ENCODE data around the gene EEPD1. TPM values are rescaled to one million over a fixed set of nuclear protein-coding genes. Genes with fewer than 3 reads are reported as not detected.

EEPD1 gene
- total and polyA plus RNA-seq, 2 donors (not counting 3 experiments of a cell fraction or from before 2014, with no cell fraction given): 0.40 to 0.42 TPM

- H4K20me1 ChIP-seq (replicated peaks; ENCODE audit: control insufficient read depth, extremely low read depth, insufficient read depth, low read length): no peaks in the 10 kb centered on the region
- intact Hi-C loops (cut with micrococcal nuclease): no loop called here
- H3K4me3 ChIP-seq (replicated peaks in 1 of 3; ENCODE audit: insufficient read depth in 1 of 3, low read depth in 1 of 3, low read length in 3 of 3): no peak overlapping the region
- no peaks in the 10 kb centered on the region for H3K36me3 ChIP-seq (ENCODE audit: control insufficient read depth in 2 of 2, extremely low read depth in 1 of 2, insufficient read depth in 2 of 2, low read length in 2 of 2)
- no peak overlapping the region for H3K9ac ChIP-seq (replicated peaks; ENCODE audit: extremely low read depth, insufficient read depth, low read length)
- FAIRE-seq: no peak
- H3K4me2 ChIP-seq (ENCODE audit: insufficient read depth, low read length): no peak overlapping the region
- H3K27ac ChIP-seq (ENCODE audit: insufficient read depth, low read depth, low read length): no peak overlapping the region
- TF ChIP-seq MYC (IDR thresholded peaks at IDR 0.05; ENCODE audit: low read depth, low read length) (no peak), POLR2AphosphoS5 (IDR thresholded peaks at IDR 0.05; ENCODE audit: insufficient read depth, low read depth, low read length) (no peak), MAX (IDR thresholded peaks at IDR 0.05; ENCODE audit: insufficient read depth, insufficient read length) (no peak), CTCF (IDR thresholded peaks at IDR 0.05; ENCODE audit: extremely low read depth in 1 of 2, insufficient read depth in 1 of 2, low read depth in 1 of 2, low read length in 2 of 2) (no peak)
- ChIA-PET CTCF (interaction anchor here (1.2 kb wide), 1 partner anchor 13 kb away, joined by 9 read pairs; no protein-coding TSS in a partner anchor), POLR2A (no interaction called here)
- no peak overlapping the region for H2AFZ ChIP-seq (ENCODE audit: low read depth, low read length)
- no peaks in the 10 kb centered on the region for H3K79me2 ChIP-seq (ENCODE audit: control insufficient read depth, insufficient read depth, low read length)
- dilution Hi-C loops (cut with MboI; ENCODE audit: extremely low pct_ligation_motif_present, low sequenced_read_pairs): no loop called here
- H3K27me3 ChIP-seq (ENCODE audit: control insufficient read depth in 2 of 2, insufficient read depth in 2 of 2, low read length in 2 of 2): peaks cover 17 to 29% of the 10 kb centered on the region in 2 experiments
- no TSS peak for BruUV-seq (replicated peaks)
- H3K9me1 ChIP-seq (replicated peaks; ENCODE audit: control insufficient read depth, extremely low read depth, insufficient read depth, low read length): no peaks in the 10 kb centered on the region
- no peaks in the 10 kb centered on the region for H3K9me3 ChIP-seq (replicated peaks; ENCODE audit: control insufficient read depth, insufficient read depth, low read length)
- no peaks in the 10 kb centered on the region for H3K4me1 ChIP-seq (ENCODE audit: control insufficient read depth, extremely low read depth, insufficient read depth, low read length)
- DNase-seq (ENCODE audit: low read depth, low spot score): no peak
These were observed 11.2 kb upstream of the EEPD1 start for GRCh38 chr7:36141850-36142249.

- Histone ChIP-seq H2AFZ (ENCODE audit: low read depth, low read length) (no peak overlapping the region), H3K36me3 (ENCODE audit: control insufficient read depth in 2 of 2, extremely low read depth in 1 of 2, insufficient read depth in 2 of 2, low read length in 2 of 2) (no peaks in the 10 kb centered on the region), H3K4me3 (replicated peaks in 1 of 3; ENCODE audit: insufficient read depth in 1 of 3, low read depth in 1 of 3, low read length in 3 of 3) (no peak overlapping the region), H3K4me1 (ENCODE audit: control insufficient read depth, extremely low read depth, insufficient read depth, low read length) (no peaks in the 10 kb centered on the region), H3K9ac (replicated peaks; ENCODE audit: extremely low read depth, insufficient read depth, low read length) (no peak overlapping the region), H3K79me2 (ENCODE audit: control insufficient read depth, insufficient read depth, low read length) (no peaks in the 10 kb centered on the region), H3K9me3 (replicated peaks; ENCODE audit: control insufficient read depth, insufficient read depth, low read length) (no peaks in the 10 kb centered on the region), H3K4me2 (ENCODE audit: insufficient read depth, low read length) (no peak overlapping the region), H3K27ac (ENCODE audit: insufficient read depth, low read depth, low read length) (no peak overlapping the region), H3K27me3 (ENCODE audit: control insufficient read depth in 2 of 2, insufficient read depth in 2 of 2, low read length in 2 of 2) (peaks cover 12 to 29% of the 10 kb centered on the region in 2 experiments), H3K9me1 (replicated peaks; ENCODE audit: control insufficient read depth, extremely low read depth, insufficient read depth, low read length) (no peaks in the 10 kb centered on the region), H4K20me1 (replicated peaks; ENCODE audit: control insufficient read depth, extremely low read depth, insufficient read depth, low read length) (no peaks in the 10 kb centered on the region)
- ChIA-PET POLR2A (no interaction called here), CTCF (interaction anchor here (1.0 kb wide), 1 partner anchor 168 kb away, joined by 5 read pairs; no protein-coding TSS in a partner anchor)
- FAIRE-seq: no peak
- TF ChIP-seq FOS (IDR thresholded peaks at IDR 0.05; ENCODE audit: borderline replicate concordance, insufficient read depth, low read length): no peak
- TF ChIP-seq EZH2 (IDR thresholded peaks at IDR 0.05; ENCODE audit: borderline replicate concordance, low read depth, low read length, severe bottlenecking): no peak
- no peak for TF ChIP-seq POLR2A (IDR thresholded peaks at IDR 0.05; ENCODE audit: low read depth, low read length)
- TF ChIP-seq GATA2 (IDR thresholded peaks at IDR 0.05; ENCODE audit: insufficient read depth, insufficient read length, low read depth, low read length): no peak
- no peak for TF ChIP-seq CTCF (IDR thresholded peaks at IDR 0.05; ENCODE audit: extremely low read depth in 1 of 2, insufficient read depth in 1 of 2, low read depth in 1 of 2, low read length in 2 of 2)
- no peak for TF ChIP-seq MYC (IDR thresholded peaks at IDR 0.05; ENCODE audit: low read depth, low read length)
- no peak for TF ChIP-seq JUN (IDR thresholded peaks at IDR 0.05; ENCODE audit: borderline replicate concordance, insufficient read depth, insufficient read length, low read depth)
- no peak for TF ChIP-seq POLR2AphosphoS5 (IDR thresholded peaks at IDR 0.05; ENCODE audit: insufficient read depth, low read depth, low read length)
- TF ChIP-seq MAX (IDR thresholded peaks at IDR 0.05; ENCODE audit: insufficient read depth, insufficient read length): no peak
- intact Hi-C loops (cut with micrococcal nuclease) (no loop called here), dilution Hi-C loops (cut with MboI; ENCODE audit: extremely low pct_ligation_motif_present, low sequenced_read_pairs) (no loop called here)
- no peak for DNase-seq (ENCODE audit: low read depth, low spot score)
- no TSS peak for BruUV-seq (replicated peaks)
These were observed 8.9 kb upstream of the EEPD1 start for GRCh38 chr7:36144189-36144588.
